AG04450 (cell line): ENCODE measurements around the gene FAM167B. TPM values are rescaled to one million over a fixed set of nuclear protein-coding genes. Genes with fewer than 3 reads are reported as not detected.

Experiments used
- CTCF ChIA-PET: fragments of 300-600, 350-600 bp; formaldehyde crosslinking; extraction: SDS; loops from one replicate; lab custom pipeline; 2022; ENCODE audit warnings: antibody characterized with exemption, inconsistent platforms; lab: Charles Lee
- POLR2A ChIA-PET: fragments of 350-600 bp; formaldehyde crosslinking; extraction: SDS; loops from one replicate; lab custom pipeline; 2021; ENCODE audit warnings: antibody characterized with exemption, inconsistent platforms; lab: Yijun Ruan, JAX
- DNase-seq: peaks from one replicate; pipeline ENCODE4 v3.0.0-alpha.2; 2011; ENCODE audit warnings: low read depth, low spot score
- H3K27ac ChIP-seq: one replicate; pipeline ENCODE4 v1.5.1; 2012; ENCODE audit warnings: low read depth, low read length, control low read depth
- H3K27me3 ChIP-seq: one replicate; pipeline ENCODE4 v1.6.0; 2012; ENCODE audit warnings: low read length; ENCODE audit not compliant: control insufficient read depth, insufficient read depth
- H3K4me3 ChIP-seq: 2 replicates; pipeline ENCODE4 v1.5.1; 2011; ENCODE audit warnings: mild to moderate bottlenecking, low read depth, low read length, control low read depth
- H3K9me3 ChIP-seq: 2 replicates; pipeline ENCODE4 v1.5.1; 2012; ENCODE audit warnings: low read length; ENCODE audit not compliant: control insufficient read depth, insufficient read depth
- polyA plus RNA-seq: library from polyadenylated mRNA; depleted of rRNA; stranded (reverse); fragments of >200 nt; gene quantifications from 2 replicates; pipeline ENCODE4 v1.2.3, GENCODE V29; 2011
- TF ChIP-seq, protein P1 (sequence below): IDR thresholded peaks from 2 replicates; pipeline ENCODE4 v1.5.1; 2011; ENCODE audit warnings: low read depth, low read length, control low read depth, inconsistent platforms

FAM167B gene
- polyA plus RNA-seq, 1 experiment: 0.43 TPM

- H3K4me3 ChIP-seq: no peak overlapping the region
- POLR2A ChIA-PET: interaction anchor here (0.7 to 1.3 kb wide), 3 partner anchors 9 to 104 kb away, joined by 3 to 5 read pairs (median 3); partner anchors contain the start of gene MARCKSL1
- DNase-seq: no peak
- TF ChIP-seq, protein P1, sequence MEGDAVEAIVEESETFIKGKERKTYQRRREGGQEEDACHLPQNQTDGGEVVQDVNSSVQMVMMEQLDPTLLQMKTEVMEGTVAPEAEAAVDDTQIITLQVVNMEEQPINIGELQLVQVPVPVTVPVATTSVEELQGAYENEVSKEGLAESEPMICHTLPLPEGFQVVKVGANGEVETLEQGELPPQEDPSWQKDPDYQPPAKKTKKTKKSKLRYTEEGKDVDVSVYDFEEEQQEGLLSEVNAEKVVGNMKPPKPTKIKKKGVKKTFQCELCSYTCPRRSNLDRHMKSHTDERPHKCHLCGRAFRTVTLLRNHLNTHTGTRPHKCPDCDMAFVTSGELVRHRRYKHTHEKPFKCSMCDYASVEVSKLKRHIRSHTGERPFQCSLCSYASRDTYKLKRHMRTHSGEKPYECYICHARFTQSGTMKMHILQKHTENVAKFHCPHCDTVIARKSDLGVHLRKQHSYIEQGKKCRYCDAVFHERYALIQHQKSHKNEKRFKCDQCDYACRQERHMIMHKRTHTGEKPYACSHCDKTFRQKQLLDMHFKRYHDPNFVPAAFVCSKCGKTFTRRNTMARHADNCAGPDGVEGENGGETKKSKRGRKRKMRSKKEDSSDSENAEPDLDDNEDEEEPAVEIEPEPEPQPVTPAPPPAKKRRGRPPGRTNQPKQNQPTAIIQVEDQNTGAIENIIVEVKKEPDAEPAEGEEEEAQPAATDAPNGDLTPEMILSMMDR: no peak
- H3K27ac ChIP-seq: no peak overlapping the region
- CTCF ChIA-PET: interaction anchor here (1.1 to 1.7 kb wide), 2 partner anchors 16 kb away, joined by 3 to 5 read pairs; no protein-coding TSS in a partner anchor
- no peaks in the 10 kb centered on the region; the same call in 1 of the 2 replicates for H3K9me3 ChIP-seq
- H3K27me3 ChIP-seq: no peaks in the 10 kb centered on the region
These were observed 15.1 kb upstream of the FAM167B start for GRCh38 chr1:32231843-32232432.

GRCh38 chr1:32232558-32233304 lies 14.3 kb upstream of the FAM167B start:
- DNase-seq: no peak
- Histone ChIP-seq H3K27me3 (no peaks in the 10 kb centered on the region), H3K4me3 (no peak overlapping the region), H3K9me3 (no peaks in the 10 kb centered on the region; the same call in 1 of the 2 replicates), H3K27ac (no peak overlapping the region)
- POLR2A ChIA-PET: interaction anchor here (1.2 kb wide), 1 partner anchor 8 kb away, joined by 5 read pairs; no protein-coding TSS in a partner anchor
- CTCF ChIA-PET: interaction anchor here (1.1 to 1.7 kb wide), 2 partner anchors 15 to 17 kb away, joined by 3 to 5 read pairs; no protein-coding TSS in a partner anchor
- TF ChIP-seq, protein P1: no peak

- H3K27me3 ChIP-seq: no peaks in the 10 kb centered on the region
- CTCF ChIA-PET: no interaction called here
- POLR2A ChIA-PET: interaction anchor here (0.6 to 1.2 kb wide), 3 partner anchors 18 to 123 kb away, joined by 3 to 5 read pairs (median 4); no protein-coding TSS in a partner anchor
- no peak for DNase-seq
- H3K27ac ChIP-seq: peak overlapping the region; percentile 12
- no peak overlapping the region for H3K4me3 ChIP-seq
- TF ChIP-seq, protein P1: no peak
- no peaks in the 10 kb centered on the region; the same call in 1 of the 2 replicates for H3K9me3 ChIP-seq
These were observed 12.2 kb upstream of the FAM167B start for GRCh38 chr1:32234792-32235191.

DNA sequence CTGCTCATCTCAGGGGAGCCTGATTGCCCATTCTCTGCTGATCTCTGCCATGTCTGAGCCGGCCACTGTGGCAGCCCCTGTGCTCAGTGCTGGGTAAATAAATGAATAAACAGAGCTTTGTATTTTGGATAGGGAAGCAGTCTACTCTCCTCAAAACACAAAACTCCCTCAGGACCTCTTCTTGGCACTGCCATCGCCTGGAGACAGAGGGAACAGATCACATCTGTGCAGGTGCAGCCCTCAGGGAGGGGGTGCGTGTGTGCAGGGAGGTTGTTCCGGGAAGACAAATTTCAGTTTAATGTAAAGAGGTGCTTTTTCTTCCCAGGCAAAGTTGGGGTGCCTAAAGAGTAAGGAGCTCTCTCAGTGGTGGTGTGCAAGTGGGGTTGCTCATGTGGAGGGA lies 7.7 kb upstream of the FAM167B start:
- ChIA-PET CTCF (interaction anchor here (1.8 to 2.8 kb wide), 2 partner anchors 9 to 23 kb away, joined by 13 read pairs; no protein-coding TSS in a partner anchor), POLR2A (interaction anchor here (1.4 kb wide), 1 partner anchor 52 kb away, joined by 4 read pairs; no protein-coding TSS in a partner anchor)
- peak overlapping the region; percentile 21 for H3K27ac ChIP-seq
- H3K4me3 ChIP-seq: no peak overlapping the region
- H3K27me3 ChIP-seq: no peaks in the 10 kb centered on the region
- TF ChIP-seq, protein P1: no peak
- no peaks in the 10 kb centered on the region; the same call in 1 of the 2 replicates for H3K9me3 ChIP-seq
- DNase-seq: no peak
